Ovary (tissue), 3 donors: ENCODE results near the gene LAMTOR4.

Experiments
- EP300 ChIP-seq: sonication (generic); formaldehyde crosslinking; IDR thresholded peaks from one replicate; pipeline ENCODE4 v1.6.1; 2017; ENCODE audit warnings: antibody characterized with exemption
- POLR2A ChIP-seq: fragments of 450-650 bp; IDR thresholded peaks from one replicate; pipeline ENCODE4 v1.6.1; 2017; ENCODE audit warnings: antibody characterized with exemption, mild to moderate bottlenecking, moderate library complexity
- TF ChIP-seq, protein P1 (sequence below), 3 donors: fragments of 450-650 bp in 2 of 3; fragments of 200-600 bp in 1 of 3; IDR thresholded peaks; one replicate each; pipeline versions ENCODE4 v1.5.1 to v1.8.0; 2016 to 2022; ENCODE audit warnings: antibody characterized with exemption in 3 of 3, mild to moderate bottlenecking in 1 of 3
- donor health status: DM: no; HTN: no; CAD: no.

DNA sequence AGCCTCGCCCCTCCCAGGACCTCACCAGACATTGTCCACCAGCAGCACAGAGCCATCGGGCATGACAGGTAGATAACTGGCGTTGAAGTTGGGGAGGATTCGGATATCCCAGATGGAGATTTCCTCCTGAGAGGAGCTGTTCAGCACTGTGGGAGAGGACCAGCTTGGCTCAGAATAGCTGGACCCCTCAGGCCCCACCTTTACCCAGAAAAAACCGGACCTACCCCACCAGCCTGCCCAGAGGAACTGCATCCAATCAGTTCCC, 8.3 kb downstream of the LAMTOR4 start:
- TF ChIP-seq, protein P1, sequence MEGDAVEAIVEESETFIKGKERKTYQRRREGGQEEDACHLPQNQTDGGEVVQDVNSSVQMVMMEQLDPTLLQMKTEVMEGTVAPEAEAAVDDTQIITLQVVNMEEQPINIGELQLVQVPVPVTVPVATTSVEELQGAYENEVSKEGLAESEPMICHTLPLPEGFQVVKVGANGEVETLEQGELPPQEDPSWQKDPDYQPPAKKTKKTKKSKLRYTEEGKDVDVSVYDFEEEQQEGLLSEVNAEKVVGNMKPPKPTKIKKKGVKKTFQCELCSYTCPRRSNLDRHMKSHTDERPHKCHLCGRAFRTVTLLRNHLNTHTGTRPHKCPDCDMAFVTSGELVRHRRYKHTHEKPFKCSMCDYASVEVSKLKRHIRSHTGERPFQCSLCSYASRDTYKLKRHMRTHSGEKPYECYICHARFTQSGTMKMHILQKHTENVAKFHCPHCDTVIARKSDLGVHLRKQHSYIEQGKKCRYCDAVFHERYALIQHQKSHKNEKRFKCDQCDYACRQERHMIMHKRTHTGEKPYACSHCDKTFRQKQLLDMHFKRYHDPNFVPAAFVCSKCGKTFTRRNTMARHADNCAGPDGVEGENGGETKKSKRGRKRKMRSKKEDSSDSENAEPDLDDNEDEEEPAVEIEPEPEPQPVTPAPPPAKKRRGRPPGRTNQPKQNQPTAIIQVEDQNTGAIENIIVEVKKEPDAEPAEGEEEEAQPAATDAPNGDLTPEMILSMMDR (IDR thresholded peaks at IDR 0.05): no peak
- TF ChIP-seq EP300 (no peak), POLR2A (no peak)
